Panc1 (cell line): ENCODE results near the gene LIM2. TPM values are rescaled to one million over a fixed set of nuclear protein-coding genes. Genes with fewer than 3 reads are reported as not detected.
"Not testable (repeated sequence)": the region's sequence is repeated elsewhere in the genome, so short reads cannot be mapped to it uniquely, and the experiment has no call there.

Experiments
- ATAC-seq: fragments of 200-7000 bp; cut with Tn5 transposase; 2 replicates; pipeline ENCODE4 v1.9.1; 2020; ENCODE audit warnings: mild to moderate bottlenecking, moderate library complexity
- BruUV-seq: library from RNA; stranded (reverse); fragments of 400-500 nt; replicated peaks from 2 replicates; lab custom pipeline; 2021; lab: Mats Ljungman, UMichigan
- CTCF ChIA-PET: fragments of 300-600 bp; sonication (Branson Sonifier 250); formaldehyde crosslinking; loops from one replicate; lab custom pipeline; 2022; ENCODE audit warnings: antibody characterized with exemption; lab: Charles Lee
- POLR2A ChIA-PET: fragments of 300-600 bp; sonication (Branson Sonifier 250); formaldehyde crosslinking; loops from one replicate; lab custom pipeline; 2022; ENCODE audit warnings: antibody characterized with exemption; lab: Charles Lee
- DNase-seq: peaks from one replicate; pipeline ENCODE4 v3.0.0-alpha.2; 2010; ENCODE audit warnings: low read depth, low spot score
- H3K27ac ChIP-seq: 2 replicates; pipeline ENCODE4 v1.5.1; 2011; ENCODE audit warnings: mild to moderate bottlenecking, low read length, inconsistent platforms
- H3K27me3 ChIP-seq: fragments of 200-500 bp; sonication (Bioruptor generic); 2 replicates; pipeline ENCODE4 v1.6.0; 2014; ENCODE audit warnings: low read length, inconsistent platforms; ENCODE audit not compliant: control insufficient read depth, insufficient read depth
- H3K36me3 ChIP-seq: fragments of 200-500 bp; sonication (Bioruptor generic); 2 replicates; pipeline ENCODE4 v1.5.1; 2014; ENCODE audit warnings: inconsistent platforms, mild to moderate bottlenecking, low read length, moderate library complexity; ENCODE audit not compliant: control insufficient read depth, insufficient read depth
- H3K4me1 ChIP-seq: 2 replicates; pipeline ENCODE4 v1.5.1; 2011; ENCODE audit warnings: inconsistent platforms, mild to moderate bottlenecking, low read length, moderate library complexity; ENCODE audit not compliant: control insufficient read depth, insufficient read depth
- H3K4me3 ChIP-seq, 2 experiments: 2 replicates each; pipeline ENCODE4 v1.5.1; 2011 to 2012; ENCODE audit warnings: low read depth in 2 of 2, low read length in 2 of 2, mild to moderate bottlenecking in 2 of 2, inconsistent platforms in 1 of 2, moderate library complexity in 1 of 2
- H3K9me3 ChIP-seq: fragments of 200-500 bp; sonication (Bioruptor generic); 2 replicates; pipeline ENCODE4 v1.5.1; 2014; ENCODE audit warnings: low read depth, mild to moderate bottlenecking, inconsistent platforms, low read length, moderate library complexity; ENCODE audit not compliant: control insufficient read depth, insufficient read depth
- POLR2AphosphoS5 ChIP-seq: IDR thresholded peaks from 2 replicates; pipeline ENCODE4 v1.6.1; 2012; ENCODE audit warnings: mild to moderate bottlenecking, low read depth, low read length, moderate library complexity
- REST ChIP-seq, 2 experiments: IDR thresholded peaks; 2 replicates each; pipeline ENCODE4 v1.6.1; 2011 to 2012; ENCODE audit warnings: low read depth in 2 of 2, control low read depth in 1 of 2, low read length in 1 of 2, mild to moderate bottlenecking in 1 of 2, moderate library complexity in 1 of 2; ENCODE audit not compliant: insufficient read depth in 1 of 2
- SIN3A ChIP-seq: IDR thresholded peaks from 2 replicates; pipeline ENCODE4 v1.6.1; 2012; ENCODE audit warnings: low read depth, mild to moderate bottlenecking, low read length, moderate library complexity, borderline replicate concordance; ENCODE audit not compliant: insufficient read depth
- TCF7L2 ChIP-seq: IDR thresholded peaks from 2 replicates; pipeline ENCODE4 v1.6.1; 2011; ENCODE audit warnings: mild to moderate bottlenecking, low read depth, low read length, inconsistent platforms
- in situ Hi-C: cut with HindIII; loops from 2 replicates; pipeline ENCODE4 v1.10.0; 2016; ENCODE audit warnings: low sequenced_read_pairs, low pct_unique_long_range_greater_than_20kb
- intact Hi-C: fragments of 100-400 bp; cut with micrococcal nuclease; formaldehyde crosslinking; loops from one replicate; pipeline ENCODE4 v1.10.0; 2022; ENCODE audit not compliant: unreplicated experiment
- total RNA-seq: library from RNA; stranded (reverse); gene quantifications from one replicate; pipeline ENCODE4 v1.2.1, GENCODE V29; 2021; ENCODE audit not compliant: unreplicated experiment
- TF ChIP-seq, protein P1 (sequence below): fragments of 450-650 bp; IDR thresholded peaks from 2 replicates; pipeline ENCODE4 v1.5.1; 2017; ENCODE audit warnings: mild to moderate bottlenecking

The LIM2 gene
- total RNA-seq, 1 experiment from 2014 or later, result not detected

DNA sequence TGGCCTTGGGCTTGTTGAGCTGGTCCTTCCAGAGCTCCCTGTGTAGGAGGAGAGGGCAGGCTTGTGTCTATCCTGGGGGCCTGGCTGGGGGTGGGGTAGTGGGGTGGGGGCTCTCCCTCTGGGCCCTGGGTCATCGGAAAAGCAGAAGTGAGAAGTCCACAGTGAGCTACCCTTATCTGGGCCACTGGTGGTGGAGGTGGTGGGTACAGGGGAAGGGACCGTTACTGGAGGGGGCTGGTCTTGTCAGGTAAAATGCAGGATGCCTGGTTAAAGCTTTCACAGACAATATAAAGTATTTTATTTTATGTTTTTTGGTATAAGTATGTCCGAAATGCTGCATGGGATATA, 30.0 kb upstream of the LIM2 start:
- in situ Hi-C loops (no loop called here), intact Hi-C loops (no loop called here)
- Histone ChIP-seq H3K4me3 (no peak overlapping the region), H3K9me3 (no peaks in the 10 kb centered on the region), H3K4me1 (no peaks in the 10 kb centered on the region), H3K27ac (no peak overlapping the region), H3K36me3 (no peaks in the 10 kb centered on the region), H3K27me3 (no peaks in the 10 kb centered on the region)
- CTCF ChIA-PET, result no interaction called here
- TF ChIP-seq, protein P1, sequence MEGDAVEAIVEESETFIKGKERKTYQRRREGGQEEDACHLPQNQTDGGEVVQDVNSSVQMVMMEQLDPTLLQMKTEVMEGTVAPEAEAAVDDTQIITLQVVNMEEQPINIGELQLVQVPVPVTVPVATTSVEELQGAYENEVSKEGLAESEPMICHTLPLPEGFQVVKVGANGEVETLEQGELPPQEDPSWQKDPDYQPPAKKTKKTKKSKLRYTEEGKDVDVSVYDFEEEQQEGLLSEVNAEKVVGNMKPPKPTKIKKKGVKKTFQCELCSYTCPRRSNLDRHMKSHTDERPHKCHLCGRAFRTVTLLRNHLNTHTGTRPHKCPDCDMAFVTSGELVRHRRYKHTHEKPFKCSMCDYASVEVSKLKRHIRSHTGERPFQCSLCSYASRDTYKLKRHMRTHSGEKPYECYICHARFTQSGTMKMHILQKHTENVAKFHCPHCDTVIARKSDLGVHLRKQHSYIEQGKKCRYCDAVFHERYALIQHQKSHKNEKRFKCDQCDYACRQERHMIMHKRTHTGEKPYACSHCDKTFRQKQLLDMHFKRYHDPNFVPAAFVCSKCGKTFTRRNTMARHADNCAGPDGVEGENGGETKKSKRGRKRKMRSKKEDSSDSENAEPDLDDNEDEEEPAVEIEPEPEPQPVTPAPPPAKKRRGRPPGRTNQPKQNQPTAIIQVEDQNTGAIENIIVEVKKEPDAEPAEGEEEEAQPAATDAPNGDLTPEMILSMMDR, result no peak
- no peak for TF ChIP-seq SIN3A
- TF ChIP-seq REST (IDR thresholded peaks at IDR 0.05; ENCODE audit: insufficient read depth in 1 of 2, low read depth in 2 of 2, low read length in 1 of 2), result no peak
- TF ChIP-seq TCF7L2, result no peak
- no peak for TF ChIP-seq POLR2AphosphoS5
- POLR2A ChIA-PET, result no interaction called here
- DNase-seq (no peak), ATAC-seq (no peak)
- no TSS peak for BruUV-seq

DNA sequence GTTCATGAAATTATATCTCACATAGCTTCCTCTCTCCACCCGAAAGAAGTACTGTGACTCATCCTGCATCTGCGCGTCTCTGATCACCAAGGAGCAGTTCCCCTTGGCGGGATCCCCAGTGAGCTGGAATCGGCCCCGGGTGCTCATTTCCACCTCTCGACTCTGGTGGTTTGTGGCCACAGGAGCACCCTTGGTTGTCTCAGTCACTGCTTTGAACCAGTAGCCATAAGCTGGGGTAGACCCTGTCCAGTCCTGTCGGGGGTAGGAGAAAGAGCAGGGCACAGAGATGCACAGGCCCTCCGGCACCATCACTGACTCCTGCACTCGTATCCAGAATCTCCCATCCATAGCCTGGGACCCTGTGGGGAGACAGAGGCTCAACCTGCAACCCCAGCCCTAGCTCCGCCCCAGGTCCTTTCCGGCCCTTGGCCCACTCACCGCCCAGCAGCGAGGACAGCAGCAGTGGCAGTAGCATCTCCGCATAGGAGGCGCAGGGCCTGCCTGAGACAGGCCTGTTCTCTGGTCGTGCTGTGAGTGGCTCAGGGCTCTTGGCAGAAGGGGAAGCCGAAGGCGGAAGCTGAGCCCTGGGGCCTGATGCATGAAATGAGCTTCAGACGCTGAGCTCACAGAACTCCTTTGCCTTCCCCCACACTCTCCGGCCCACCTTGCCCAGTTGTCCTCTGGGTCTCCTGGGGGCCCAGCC, 29.5 kb upstream of the LIM2 start, which contains the start of gene SIGLEC10:
Gene SIGLEC10, minus strand, starts transcription at position 536 of the 703 bp plus-strand sequence. Its CDS starts 61 bp downstream, at position 475.
- no peak within 1 kb of the TSS for H3K27ac ChIP-seq
- H3K9me3 ChIP-seq, result no peaks in the 10 kb centered on the region
- no peak within 1 kb of the TSS for H3K4me3 ChIP-seq
- TF ChIP-seq SIN3A, result no peak
- no peak for TF ChIP-seq REST (IDR thresholded peaks at IDR 0.05; ENCODE audit: insufficient read depth in 1 of 2, low read depth in 2 of 2, low read length in 1 of 2)
- no peak for TF ChIP-seq POLR2AphosphoS5
- TF ChIP-seq, protein P1, result no peak
- no peak for TF ChIP-seq TCF7L2
- DNase-seq (no peak), ATAC-seq (no peak)
- intact Hi-C loops (no loop called here), in situ Hi-C loops (no loop called here)
- no peaks in the 10 kb centered on the region for H3K27me3 ChIP-seq
- CTCF ChIA-PET, result no interaction called here
- POLR2A ChIA-PET, result interaction anchor here (0.7 kb wide), 1 partner anchor 25 kb away, joined by 4 read pairs; no protein-coding TSS in a partner anchor
- BruUV-seq, result no TSS peak
- H3K4me1 ChIP-seq, result no peaks in the 10 kb centered on the region
- H3K36me3 ChIP-seq, result no peaks in the 10 kb centered on the region

DNA sequence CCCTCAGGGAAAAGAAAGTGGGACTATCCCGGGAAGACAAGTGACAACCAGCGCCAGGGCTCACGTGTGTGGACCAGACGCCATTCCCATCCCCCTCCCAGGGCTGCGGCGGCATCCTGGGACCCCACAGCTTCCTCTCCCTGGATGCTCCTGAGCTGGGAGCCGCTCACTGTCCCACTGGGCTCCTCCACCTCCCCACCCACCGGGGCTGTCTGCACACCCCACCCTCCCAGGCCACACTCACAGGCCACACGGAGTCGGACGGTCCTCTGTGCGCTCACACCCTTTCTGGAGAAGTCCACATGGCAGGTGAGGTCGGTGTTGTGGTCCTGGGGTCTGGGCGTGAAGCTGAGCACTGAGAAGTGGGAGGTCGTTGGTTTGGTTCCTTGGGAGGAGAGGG, 28.6 kb upstream of the LIM2 start:
- H3K27me3 ChIP-seq, BruUV-seq, CTCF ChIA-PET, in situ Hi-C loops, DNase-seq, ATAC-seq, H3K4me1 ChIP-seq, intact Hi-C loops, H3K9me3 ChIP-seq, H3K36me3 ChIP-seq, POLR2A ChIA-PET, H3K4me3 ChIP-seq, H3K27ac ChIP-seq: not testable (repeated sequence)
